Stimulated activated naive CD8-positive, alpha-beta T cell treated with anti-CD3 and anti-CD28 coated beads, Interleukin-15, Interleukin-2, amounts not matched to agents 100 ng/mL and 50 ng/mL, for 24 hours (primary cell): ENCODE measurements around the gene OPCML.

Source experiments
- H3K27ac Mint-ChIP-seq: one replicate; pipeline ENCODE4 v1.8.0; 2021; ENCODE audit warnings: mild to moderate bottlenecking, mixed read lengths
- H3K27me3 Mint-ChIP-seq: one replicate; pipeline ENCODE4 v1.8.0; 2021; ENCODE audit warnings: mixed read lengths
- H3K36me3 Mint-ChIP-seq: one replicate; pipeline ENCODE4 v1.8.0; 2021; ENCODE audit warnings: low read depth, mixed read lengths
- H3K4me1 Mint-ChIP-seq: one replicate; pipeline ENCODE4 v1.8.0; 2021; ENCODE audit warnings: low read depth, mixed read lengths
- H3K4me3 Mint-ChIP-seq: one replicate; pipeline ENCODE4 v1.8.0; 2021; ENCODE audit warnings: mild to moderate bottlenecking, mixed read lengths
- H3K9me3 Mint-ChIP-seq: one replicate; pipeline ENCODE4 v1.8.0; 2021; ENCODE audit warnings: mixed read lengths

Gene OPCML

GRCh38 chr11:132427611-132428010 lies 1104.7 kb downstream of the OPCML start:
- H3K4me3 Mint-ChIP-seq, result no peak overlapping the region
- no peaks in the 10 kb centered on the region for H3K9me3 Mint-ChIP-seq
- H3K36me3 Mint-ChIP-seq, result no peaks in the 10 kb centered on the region
- no peak overlapping the region for H3K27ac Mint-ChIP-seq
- H3K4me1 Mint-ChIP-seq, result no peaks in the 10 kb centered on the region
- peaks cover 3% of the 10 kb centered on the region for H3K27me3 Mint-ChIP-seq

GRCh38 chr11:132424433-132424832 lies 1107.9 kb downstream of the OPCML start:
- H3K4me3 Mint-ChIP-seq, result no peak overlapping the region
- H3K36me3 Mint-ChIP-seq, result no peaks in the 10 kb centered on the region
- H3K4me1 Mint-ChIP-seq, result no peaks in the 10 kb centered on the region
- peaks cover 7% of the 10 kb centered on the region for H3K9me3 Mint-ChIP-seq
- H3K27ac Mint-ChIP-seq, result no peak overlapping the region
- peaks cover 3% of the 10 kb centered on the region for H3K27me3 Mint-ChIP-seq

DNA sequence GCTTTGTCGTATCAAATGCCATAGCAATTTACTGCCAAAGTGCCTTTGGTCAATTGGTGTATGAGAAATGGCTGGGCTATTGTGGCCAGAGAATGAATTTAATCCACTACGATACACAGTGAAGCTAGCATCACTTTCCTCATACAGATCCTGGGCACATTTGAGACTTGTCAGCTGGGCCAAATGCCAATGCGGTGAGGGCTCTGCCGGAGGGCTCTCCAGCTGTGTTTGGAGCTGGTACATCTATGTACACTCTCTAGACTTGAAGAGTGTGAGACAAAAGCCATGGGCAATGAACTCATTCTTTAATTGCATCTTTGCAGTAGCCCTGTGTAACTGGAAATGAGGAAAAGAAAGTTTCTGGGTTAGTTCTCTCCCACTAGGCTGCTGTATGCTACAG lies 1109.0 kb downstream of the OPCML start:
- H3K27ac Mint-ChIP-seq, result no peak overlapping the region
- H3K4me1 Mint-ChIP-seq, result no peaks in the 10 kb centered on the region
- H3K4me3 Mint-ChIP-seq, result no peak overlapping the region
- H3K27me3 Mint-ChIP-seq, result no peaks in the 10 kb centered on the region
- no peaks in the 10 kb centered on the region for H3K36me3 Mint-ChIP-seq
- peaks cover 7% of the 10 kb centered on the region for H3K9me3 Mint-ChIP-seq

- no peaks in the 10 kb centered on the region for H3K27me3 Mint-ChIP-seq
- no peaks in the 10 kb centered on the region for H3K36me3 Mint-ChIP-seq
- no peak overlapping the region for H3K27ac Mint-ChIP-seq
- no peak overlapping the region for H3K4me3 Mint-ChIP-seq
- H3K9me3 Mint-ChIP-seq, result peaks cover 7% of the 10 kb centered on the region
- H3K4me1 Mint-ChIP-seq, result no peaks in the 10 kb centered on the region
These were observed 1109.6 kb downstream of the OPCML start for GRCh38 chr11:132422722-132423121.

- H3K4me1 Mint-ChIP-seq, result no peaks in the 10 kb centered on the region
- H3K4me3 Mint-ChIP-seq, result no peak overlapping the region
- no peak overlapping the region for H3K27ac Mint-ChIP-seq
- H3K9me3 Mint-ChIP-seq, result peaks cover 7% of the 10 kb centered on the region
- H3K36me3 Mint-ChIP-seq, result no peaks in the 10 kb centered on the region
- H3K27me3 Mint-ChIP-seq, result no peaks in the 10 kb centered on the region
These were observed 1110.7 kb downstream of the OPCML start for GRCh38 chr11:132421555-132421954.

- H3K36me3 Mint-ChIP-seq, result no peaks in the 10 kb centered on the region
- no peaks in the 10 kb centered on the region for H3K4me1 Mint-ChIP-seq
- H3K9me3 Mint-ChIP-seq, result peaks cover 4% of the 10 kb centered on the region
- H3K27me3 Mint-ChIP-seq, result no peaks in the 10 kb centered on the region
- no peak overlapping the region for H3K27ac Mint-ChIP-seq
- H3K4me3 Mint-ChIP-seq, result no peak overlapping the region
These were observed 1117.8 kb downstream of the OPCML start for GRCh38 chr11:132414451-132414850.

GRCh38 chr11:132410383-132410782 lies 1121.9 kb downstream of the OPCML start:
- H3K4me1 Mint-ChIP-seq, result no peaks in the 10 kb centered on the region
- H3K9me3 Mint-ChIP-seq, result peaks cover 5% of the 10 kb centered on the region
- H3K4me3 Mint-ChIP-seq, result no peak overlapping the region
- no peaks in the 10 kb centered on the region for H3K36me3 Mint-ChIP-seq
- H3K27ac Mint-ChIP-seq, result no peak overlapping the region
- no peaks in the 10 kb centered on the region for H3K27me3 Mint-ChIP-seq

DNA sequence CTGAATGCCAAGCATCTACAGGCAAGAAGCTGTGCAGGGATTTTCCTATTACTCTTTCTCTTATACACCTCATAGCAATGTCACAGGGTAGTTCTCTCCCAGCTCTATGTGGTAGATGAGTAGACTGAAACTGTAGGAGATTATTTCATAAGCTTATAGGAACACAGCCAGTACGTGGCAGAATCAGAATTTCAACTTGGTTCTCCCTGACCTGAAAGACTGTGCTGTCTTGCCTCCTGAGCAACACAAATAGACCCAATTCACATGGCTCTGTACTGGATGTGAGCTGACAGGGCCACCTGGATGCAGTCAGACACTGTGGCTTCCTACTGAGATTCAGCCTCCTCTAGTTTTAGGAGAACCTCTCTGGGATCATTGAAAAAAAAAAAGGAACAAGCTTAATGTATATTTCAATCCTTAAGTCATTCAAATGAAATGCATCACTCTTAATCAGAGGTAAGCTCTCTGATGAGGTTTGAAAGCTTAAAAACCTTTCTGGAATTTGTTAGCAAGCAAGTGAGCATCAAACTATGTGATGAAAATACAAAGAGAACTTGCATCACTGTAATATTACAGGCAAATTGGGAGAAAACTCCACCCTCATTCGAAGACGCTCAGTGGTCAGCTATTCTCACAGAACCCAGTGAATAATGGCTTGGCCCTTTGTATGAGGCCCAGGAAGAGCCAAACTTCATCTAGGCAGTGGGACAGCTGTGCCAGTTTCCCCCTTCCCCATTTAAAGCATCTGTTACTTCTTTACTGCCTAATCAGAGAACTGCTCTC lies 1122.5 kb downstream of the OPCML start:
- Mint-ChIP-seq H3K4me1 (no peaks in the 10 kb centered on the region), H3K27me3 (no peaks in the 10 kb centered on the region), H3K36me3 (no peaks in the 10 kb centered on the region), H3K27ac (no peak overlapping the region), H3K9me3 (peaks cover 8% of the 10 kb centered on the region), H3K4me3 (no peak overlapping the region)

- Mint-ChIP-seq H3K36me3 (no peaks in the 10 kb centered on the region), H3K27ac (no peak overlapping the region), H3K4me3 (no peak overlapping the region), H3K4me1 (no peaks in the 10 kb centered on the region), H3K27me3 (no peaks in the 10 kb centered on the region), H3K9me3 (peaks cover 8% of the 10 kb centered on the region)
These were observed 1123.4 kb downstream of the OPCML start for GRCh38 chr11:132408877-132409276.

GRCh38 chr11:132405728-132406127 lies 1126.6 kb downstream of the OPCML start:
- peaks cover 5% of the 10 kb centered on the region for H3K27me3 Mint-ChIP-seq
- H3K4me3 Mint-ChIP-seq, result no peak overlapping the region
- no peaks in the 10 kb centered on the region for H3K36me3 Mint-ChIP-seq
- H3K27ac Mint-ChIP-seq, result no peak overlapping the region
- no peaks in the 10 kb centered on the region for H3K4me1 Mint-ChIP-seq
- H3K9me3 Mint-ChIP-seq, result peaks cover 5% of the 10 kb centered on the region

DNA sequence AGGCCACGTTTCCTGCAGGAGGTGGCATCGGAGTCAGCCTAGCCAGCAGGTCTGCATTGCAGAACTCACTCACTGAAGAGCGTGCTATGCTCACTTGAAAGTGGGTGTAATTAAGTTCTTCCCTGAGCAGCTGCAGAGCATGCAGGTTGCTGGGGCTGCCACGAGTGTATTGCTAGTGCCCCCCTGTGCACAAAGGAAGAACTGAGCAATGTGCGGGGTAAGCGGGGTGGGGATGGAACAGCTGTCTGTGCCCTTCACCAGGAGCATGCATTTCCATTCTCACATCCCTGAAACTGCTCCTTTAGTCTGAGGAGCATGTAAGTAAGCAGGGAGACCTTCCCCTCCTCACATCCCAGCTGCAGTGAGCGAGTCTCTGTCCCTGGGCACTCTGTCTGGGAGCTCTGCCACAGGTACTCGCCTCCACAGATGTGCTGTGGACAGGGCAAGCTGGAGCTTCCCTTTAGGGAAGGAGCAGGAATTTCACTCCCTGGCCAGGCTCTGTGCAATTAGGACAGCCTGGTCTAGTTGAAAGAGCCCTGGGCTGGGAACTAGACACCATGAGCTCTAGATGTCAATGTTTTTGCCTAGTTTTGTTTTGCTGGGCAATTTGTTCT lies 1130.1 kb downstream of the OPCML start:
- Mint-ChIP-seq H3K4me1 (no peaks in the 10 kb centered on the region), H3K27ac (no peak overlapping the region), H3K9me3 (peaks cover 13% of the 10 kb centered on the region), H3K4me3 (no peak overlapping the region), H3K36me3 (no peaks in the 10 kb centered on the region), H3K27me3 (peaks cover 5% of the 10 kb centered on the region)

GRCh38 chr11:132396318-132396717 lies 1136.0 kb downstream of the OPCML start:
- Mint-ChIP-seq H3K9me3 (peaks cover 25% of the 10 kb centered on the region), H3K36me3 (no peaks in the 10 kb centered on the region)

GRCh38 chr11:132395434-132395833 lies 1136.9 kb downstream of the OPCML start:
- H3K36me3 Mint-ChIP-seq, result no peaks in the 10 kb centered on the region
- no peaks in the 10 kb centered on the region for H3K4me1 Mint-ChIP-seq
- no peak overlapping the region for H3K27ac Mint-ChIP-seq
- no peaks in the 10 kb centered on the region for H3K27me3 Mint-ChIP-seq
- no peak overlapping the region for H3K4me3 Mint-ChIP-seq
- peaks cover 21% of the 10 kb centered on the region for H3K9me3 Mint-ChIP-seq

More at GRCh38 chr11:132396318-132396717, 1136.0 kb downstream of the OPCML start:
- no peaks in the 10 kb centered on the region for H3K4me1 Mint-ChIP-seq
- no peaks in the 10 kb centered on the region for H3K27me3 Mint-ChIP-seq
- no peak overlapping the region for H3K27ac Mint-ChIP-seq
- no peak overlapping the region for H3K4me3 Mint-ChIP-seq

GRCh38 chr11:132379540-132379939 lies 1152.8 kb downstream of the OPCML start:
- H3K27me3 Mint-ChIP-seq, result no peaks in the 10 kb centered on the region
- no peak overlapping the region for H3K4me3 Mint-ChIP-seq
- H3K4me1 Mint-ChIP-seq, result no peaks in the 10 kb centered on the region
- no peaks in the 10 kb centered on the region for H3K36me3 Mint-ChIP-seq
- no peak overlapping the region for H3K27ac Mint-ChIP-seq
- H3K9me3 Mint-ChIP-seq, result peaks cover 18% of the 10 kb centered on the region

DNA sequence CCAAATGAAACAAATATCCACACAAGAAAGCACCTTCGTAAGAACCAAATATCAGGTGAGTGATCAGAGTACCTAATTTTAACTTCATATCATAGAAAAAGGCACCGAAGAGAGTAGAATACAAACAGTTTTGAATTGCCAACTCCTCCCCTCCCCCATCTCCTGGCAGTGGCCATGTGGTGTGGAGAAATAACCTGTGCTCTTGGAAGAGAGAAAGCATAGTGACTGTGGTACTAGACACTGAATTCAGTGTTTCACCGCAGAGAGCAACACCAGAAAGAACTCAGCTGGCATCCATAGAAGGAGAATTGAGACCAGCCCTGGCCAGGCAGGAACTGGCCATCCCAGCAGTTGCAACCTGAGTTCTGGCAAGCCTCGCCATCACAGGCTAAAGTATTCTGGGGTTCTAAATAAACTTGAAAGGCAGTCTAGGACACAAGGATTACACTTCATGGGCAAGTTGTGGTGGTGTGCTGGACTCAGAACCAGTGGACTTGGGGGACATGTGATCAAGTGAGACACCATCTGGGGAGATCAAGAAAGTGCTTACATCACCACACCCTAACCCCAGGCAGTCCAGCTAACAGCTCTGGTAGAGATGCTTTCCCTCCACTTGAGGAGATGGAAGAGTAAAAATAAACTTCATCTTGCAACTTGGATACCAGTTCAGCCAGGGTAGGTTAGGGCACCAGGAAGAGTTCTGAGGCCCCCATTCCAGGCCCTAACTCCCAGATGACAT lies 1158.7 kb downstream of the OPCML start:
- no peaks in the 10 kb centered on the region for H3K4me1 Mint-ChIP-seq
- H3K27ac Mint-ChIP-seq, result no peak overlapping the region
- no peaks in the 10 kb centered on the region for H3K36me3 Mint-ChIP-seq
- H3K27me3 Mint-ChIP-seq, result no peaks in the 10 kb centered on the region
- H3K4me3 Mint-ChIP-seq, result no peak overlapping the region
- H3K9me3 Mint-ChIP-seq, result peaks cover 4% of the 10 kb centered on the region
